Dermis blood vessel endothelial cell (primary cell): ENCODE measurements around the gene LRRC53. TPM values are rescaled to one million over a fixed set of nuclear protein-coding genes. Genes with fewer than 3 reads are reported as not detected.

Experiments
- DNase-seq: peaks from one replicate; pipeline ENCODE4 v3.0.0; 2010
- total RNA-seq: library from RNA; depleted of rRNA; stranded (reverse); fragments of >200 nt; gene quantifications from 2 replicates; pipeline ENCODE4 v1.2.3, GENCODE V29; 2014

The LRRC53 gene
- total RNA-seq = not detected in 2 replicates

DNA sequence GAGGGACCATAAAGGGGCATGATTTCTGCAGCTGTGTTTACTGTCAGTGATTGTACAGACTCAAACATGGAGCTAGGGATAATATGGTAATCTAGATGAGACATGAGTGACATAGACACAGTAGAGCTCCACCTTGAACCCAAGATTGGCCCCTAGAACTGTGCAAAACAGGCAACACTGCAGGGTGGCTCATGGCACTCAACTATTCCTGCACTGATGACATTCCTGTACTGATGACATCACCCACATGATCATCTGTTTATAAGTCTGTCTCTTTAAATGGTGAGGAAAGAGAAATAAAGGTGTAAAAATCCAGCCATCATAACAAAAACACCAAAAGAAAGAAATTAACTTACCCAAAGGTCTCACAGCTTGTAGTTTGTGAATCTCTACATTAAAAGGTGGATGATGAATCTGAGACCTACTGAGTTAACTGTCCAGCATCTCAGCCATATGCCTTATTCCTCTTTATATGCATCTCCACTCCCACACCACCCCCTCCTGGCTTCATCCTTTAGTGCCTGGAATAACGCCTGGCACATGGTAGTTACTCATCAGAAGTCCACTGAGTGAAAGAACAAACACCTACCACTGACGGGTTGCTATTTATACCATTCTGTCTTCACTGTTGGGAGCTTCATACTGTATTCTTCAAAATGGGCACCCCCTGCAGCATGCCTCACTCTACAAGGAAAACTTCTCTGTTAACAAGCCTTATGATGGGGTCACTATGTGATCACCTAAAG is at the start of gene LRRC53:
Gene LRRC53 (minus strand): TSS at position 442 of the 746 bp plus-strand sequence. CDS start 29,262 bp downstream, outside the sequence.
- no peak for DNase-seq

GRCh38 chr1:74549932-74550331 is 37.5 kb upstream of the LRRC53 start:
- DNase-seq = no peak

DNA sequence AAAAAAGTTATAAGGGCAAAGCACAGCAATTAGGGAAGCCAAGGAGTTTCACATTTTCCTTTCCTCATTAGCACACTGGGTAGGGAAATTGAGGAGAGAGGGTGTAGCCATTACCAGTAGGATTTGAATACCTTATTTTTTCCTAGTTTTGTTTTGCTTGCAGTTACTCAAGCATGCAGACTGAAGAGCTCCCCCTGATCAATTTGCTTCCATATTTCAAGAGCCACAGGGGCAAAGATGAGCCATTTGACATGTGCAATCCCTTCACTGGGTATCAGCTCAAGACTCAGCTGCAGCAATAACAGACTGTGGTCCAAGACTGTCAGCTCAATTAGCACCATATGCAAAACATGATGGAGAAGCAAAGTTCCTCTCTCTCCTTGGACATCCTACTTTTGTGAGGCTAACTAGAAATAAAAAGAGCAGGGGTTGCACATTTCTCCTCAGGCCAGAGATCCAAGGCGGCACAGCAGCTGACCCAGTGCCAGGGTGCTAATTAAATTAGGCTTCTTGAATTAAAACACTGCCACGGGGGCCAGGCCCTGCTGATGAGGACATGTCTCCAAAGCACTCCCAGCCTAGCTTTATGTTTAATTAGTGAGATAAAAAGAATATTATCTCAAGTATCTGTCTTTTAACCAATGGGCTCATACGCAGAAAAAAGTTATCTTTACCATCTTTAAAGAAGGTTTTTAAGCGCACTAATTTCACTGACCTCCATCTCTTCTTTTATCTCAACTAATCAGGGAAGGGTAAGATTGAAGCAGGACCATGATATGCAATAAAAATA is 36.7 kb upstream of the LRRC53 start:
- DNase-seq = no peak

DNA sequence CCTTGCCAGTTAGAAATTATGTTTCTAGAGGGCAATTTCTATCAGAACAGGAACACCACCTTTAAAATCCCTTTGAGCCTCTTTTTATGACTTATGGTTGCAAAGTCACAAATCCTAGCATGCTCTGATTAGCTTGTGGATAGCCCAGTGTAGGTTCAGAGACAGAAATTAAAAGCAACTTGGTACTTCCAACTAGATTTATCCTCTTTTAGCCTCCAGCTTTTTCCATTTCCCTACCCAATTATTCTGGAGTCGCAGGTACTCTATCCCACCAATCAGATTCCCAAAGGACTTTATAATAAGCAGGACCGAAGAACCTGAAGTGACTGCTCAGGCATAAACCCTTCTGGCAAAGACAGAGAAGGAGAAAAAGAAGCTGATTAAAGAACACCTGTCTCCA is 33.4 kb upstream of the LRRC53 start:
- DNase-seq = no peak

DNA sequence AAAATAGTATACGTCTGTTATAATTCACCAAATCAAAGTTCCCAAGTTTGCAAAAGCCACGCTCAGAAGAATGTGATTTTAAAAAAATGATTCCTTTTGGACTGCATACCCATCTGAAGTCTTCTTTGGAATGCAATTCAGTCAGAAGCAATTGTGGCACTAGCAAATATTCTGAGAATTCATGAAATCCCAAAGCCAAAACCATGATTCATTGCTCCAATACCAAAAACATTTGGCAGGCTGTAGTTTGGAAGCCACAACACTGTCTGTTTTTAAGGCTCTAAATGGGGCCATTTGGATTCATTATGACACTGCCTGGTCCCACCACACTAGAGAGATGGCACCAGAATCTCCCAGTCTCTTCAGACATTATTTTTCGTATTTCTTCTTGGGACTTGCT is 21.8 kb upstream of the LRRC53 start:
- no peak for DNase-seq

DNA sequence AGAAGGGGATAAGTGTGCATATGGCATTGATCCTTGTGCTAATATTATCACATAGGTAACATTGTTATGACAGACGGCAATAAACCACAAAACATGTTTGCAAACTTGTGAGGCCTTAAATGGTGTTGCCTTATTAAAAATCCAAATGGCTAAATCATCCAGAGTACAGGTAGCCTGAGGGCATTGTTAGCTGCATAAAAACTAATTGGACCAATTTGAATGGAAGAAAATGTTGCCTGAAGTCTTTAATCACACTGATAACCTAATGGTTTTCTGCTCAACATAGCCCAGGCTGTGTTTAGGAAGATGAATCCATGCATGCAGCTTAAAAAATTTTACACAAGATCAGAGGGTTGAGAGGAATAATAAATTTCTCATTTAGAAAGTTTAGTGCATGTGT is 19.4 kb upstream of the LRRC53 start:
- no peak for DNase-seq

GRCh38 chr1:74530892-74531291 is 18.5 kb upstream of the LRRC53 start:
- no peak for DNase-seq

DNA sequence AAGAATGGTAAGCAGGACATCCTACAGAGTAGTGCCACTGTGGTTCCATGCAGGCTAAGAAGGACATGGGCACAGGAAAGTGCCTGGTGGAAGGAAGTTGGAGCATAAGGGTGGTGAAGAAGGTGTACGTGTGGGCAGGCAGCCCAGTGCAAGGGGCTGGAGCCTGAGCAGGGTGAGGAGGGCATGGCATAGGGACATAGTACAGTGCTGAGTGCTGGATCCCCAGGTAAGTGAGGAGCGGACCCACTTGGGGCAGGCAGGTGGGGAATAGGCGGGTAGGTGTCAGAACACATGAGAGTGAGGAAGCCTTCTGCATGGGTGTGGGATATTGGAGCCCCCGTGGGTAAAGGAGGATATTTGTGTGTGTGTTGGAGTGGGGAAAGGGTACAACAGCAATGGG is 15.7 kb upstream of the LRRC53 start:
- no peak for DNase-seq

DNA sequence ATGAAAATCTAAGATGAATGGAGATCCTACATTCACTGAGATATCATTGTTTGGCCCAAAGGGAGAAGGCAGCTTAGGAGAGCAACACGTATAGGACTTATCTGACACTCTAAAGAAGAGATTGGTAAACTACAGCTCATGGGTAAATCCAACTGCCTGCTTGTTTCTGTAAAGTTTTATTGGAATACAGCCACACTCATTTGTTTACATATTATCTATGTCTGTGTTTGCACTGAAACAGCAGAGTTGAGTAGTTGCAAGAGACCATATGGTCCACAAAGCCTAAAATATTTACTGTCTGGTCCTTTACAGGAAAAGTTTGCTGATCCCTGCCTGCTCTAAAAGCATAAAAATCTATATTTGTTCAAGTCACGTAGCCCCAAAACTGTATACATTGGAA is 14.3 kb upstream of the LRRC53 start:
- no peak for DNase-seq

DNA sequence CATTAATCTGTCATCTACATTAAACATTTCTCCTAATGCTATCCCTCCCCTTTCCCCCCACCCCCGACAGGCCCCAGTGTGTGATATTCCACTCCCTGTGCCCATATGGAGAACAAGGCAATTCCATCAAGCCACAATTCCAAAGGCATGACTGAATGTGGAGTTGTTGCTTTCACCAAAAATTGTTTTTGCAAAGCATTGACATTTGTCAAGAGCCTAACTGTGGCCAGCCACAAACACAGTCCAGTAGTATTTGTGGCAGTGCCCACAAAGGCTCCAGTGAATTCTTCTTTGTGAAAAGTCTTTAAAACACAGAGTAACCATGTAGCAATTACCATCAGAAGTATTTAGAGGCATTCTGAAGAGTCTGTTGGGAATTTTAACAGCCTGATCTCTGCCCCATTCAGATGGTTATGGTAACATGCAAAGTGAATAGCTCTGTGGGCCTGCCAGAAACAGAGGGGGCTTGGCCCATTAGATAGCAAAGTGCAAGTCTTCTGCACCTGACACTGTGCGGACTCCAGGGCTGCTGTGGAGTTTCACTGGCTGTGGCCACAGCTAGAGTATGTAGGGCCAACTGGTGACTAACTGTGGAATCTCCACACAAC is 11.6 kb upstream of the LRRC53 start:
- no peak for DNase-seq

- no peak for DNase-seq
Measured at GRCh38 chr1:74522148-74522547, 9.7 kb upstream of the LRRC53 start.

- DNase-seq = no peak
Measured at GRCh38 chr1:74517599-74518051, 5.2 kb upstream of the LRRC53 start.

DNA sequence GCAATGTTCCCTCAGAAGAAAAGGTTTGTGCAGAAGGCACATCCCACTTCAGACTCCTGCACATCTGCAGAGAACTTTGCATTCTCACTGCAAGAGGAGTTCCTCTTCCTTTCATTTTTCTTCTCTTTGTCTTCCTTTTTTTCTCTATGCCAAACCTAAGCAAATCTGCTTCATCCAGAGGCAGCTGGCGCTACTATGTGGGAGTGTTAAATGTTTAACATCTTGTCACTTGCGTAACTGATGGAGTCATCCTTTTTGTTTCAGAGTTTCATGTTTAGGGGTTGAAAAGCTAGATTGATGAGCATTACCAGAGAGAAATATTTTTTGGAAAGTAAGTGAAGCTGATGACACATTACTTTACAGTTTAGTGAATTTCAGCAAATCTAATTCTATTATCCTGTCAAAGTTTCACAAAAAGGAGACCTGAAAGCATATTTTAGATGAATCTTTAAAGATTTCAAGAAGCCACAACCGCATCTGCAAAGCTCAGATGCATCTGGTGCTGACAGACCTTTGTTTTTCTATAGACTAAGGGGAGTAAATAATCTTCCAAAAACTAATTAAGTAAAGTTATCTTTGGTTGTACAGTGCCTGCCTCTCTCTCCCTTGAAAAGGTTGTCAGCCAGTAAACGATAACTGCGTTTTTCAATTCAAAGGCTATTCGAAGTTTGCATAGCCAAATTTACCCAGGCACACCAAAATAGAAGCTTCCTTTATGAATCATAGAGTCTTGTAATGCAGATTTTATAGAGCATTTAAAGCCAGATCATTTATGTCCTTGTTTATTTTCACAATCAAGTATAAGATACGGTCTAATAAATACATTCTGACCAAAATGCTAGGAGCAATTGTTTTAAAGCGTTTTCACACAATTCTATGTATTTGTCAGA is 1.2 kb upstream of the LRRC53 start:
- no peak for DNase-seq

DNA sequence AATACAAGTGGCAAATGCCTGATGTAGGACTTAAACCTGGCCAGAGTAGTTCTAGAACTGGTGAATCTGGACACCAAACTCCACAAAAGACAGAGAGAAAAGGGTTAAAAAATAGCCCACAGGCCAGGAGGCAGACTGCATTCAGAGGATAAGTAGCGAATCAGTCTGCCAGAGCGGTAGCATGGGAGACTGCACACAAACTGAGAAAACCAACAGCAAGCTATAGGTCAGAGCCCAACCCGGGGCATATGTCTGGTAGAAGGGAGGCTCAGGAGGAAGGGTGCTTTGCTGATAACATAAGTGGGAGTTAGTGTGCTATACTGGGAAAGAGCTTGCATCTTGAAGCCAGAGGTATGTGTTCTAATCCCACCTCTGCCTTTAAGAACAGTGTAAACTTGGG is 4.0 kb downstream of the LRRC53 start:
- DNase-seq = no peak

DNA sequence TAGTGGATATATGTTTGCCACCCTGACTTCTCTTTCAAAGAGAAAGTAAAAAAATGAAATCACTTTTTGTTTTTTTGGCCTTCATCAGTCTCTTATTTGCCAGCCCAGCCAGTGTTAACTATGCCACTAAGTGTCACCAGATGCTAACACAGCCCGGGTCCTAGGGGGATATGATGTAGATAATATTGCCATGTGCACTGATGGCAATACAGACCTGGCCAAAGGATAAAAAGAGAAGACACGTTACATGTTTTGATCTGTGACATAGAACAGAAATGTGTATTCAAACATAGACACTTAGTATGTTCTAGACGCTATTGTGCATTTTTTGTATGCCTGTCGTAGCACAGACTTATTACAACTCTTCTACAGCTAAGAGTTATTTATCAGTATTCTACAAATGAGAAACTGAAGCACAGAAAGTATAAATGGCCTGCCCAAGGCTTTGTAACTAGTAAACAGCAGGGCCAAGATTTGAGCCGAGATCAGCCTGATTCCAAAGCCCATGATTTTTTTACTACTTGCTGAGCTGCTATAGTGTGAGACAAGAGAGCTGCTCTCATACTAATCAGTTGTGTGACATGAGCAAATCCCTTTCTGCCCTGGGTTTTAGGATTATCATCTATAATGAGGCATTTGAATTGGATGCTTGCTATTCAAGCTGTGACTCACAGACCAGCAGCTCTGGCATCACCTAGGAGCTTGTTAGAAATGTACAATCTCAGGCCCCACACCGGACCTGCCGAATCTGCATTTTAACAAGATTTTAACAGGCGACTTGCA is 6.3 kb downstream of the LRRC53 start:
- no peak for DNase-seq

DNA sequence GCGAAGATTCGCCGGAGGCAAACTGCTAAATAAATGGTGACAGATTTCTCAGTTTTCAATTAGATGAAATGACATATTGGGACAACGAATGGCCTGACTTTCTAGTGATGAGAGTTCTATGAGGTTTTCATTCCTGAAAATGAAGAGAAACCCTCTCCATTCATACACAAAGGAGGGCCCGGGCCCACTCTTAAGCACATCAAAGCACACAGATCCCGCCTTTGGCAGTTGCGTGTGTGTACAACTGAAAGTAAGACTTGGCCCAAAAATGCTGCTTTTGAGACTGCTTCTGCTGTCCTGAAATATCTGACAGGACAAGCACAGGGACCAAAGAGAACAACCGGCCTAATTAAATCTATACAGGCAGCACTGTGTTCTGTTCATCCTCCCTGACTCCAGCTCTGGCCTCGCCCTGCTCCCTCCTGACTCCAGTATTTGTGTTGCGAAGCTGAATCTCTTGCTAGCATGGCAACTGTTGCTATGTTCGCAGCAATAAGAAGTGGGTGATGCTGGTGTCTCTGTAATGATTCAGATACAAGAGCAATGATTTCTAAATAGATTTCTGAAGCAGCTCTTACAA is 7.4 kb downstream of the LRRC53 start:
- no peak for DNase-seq

DNA sequence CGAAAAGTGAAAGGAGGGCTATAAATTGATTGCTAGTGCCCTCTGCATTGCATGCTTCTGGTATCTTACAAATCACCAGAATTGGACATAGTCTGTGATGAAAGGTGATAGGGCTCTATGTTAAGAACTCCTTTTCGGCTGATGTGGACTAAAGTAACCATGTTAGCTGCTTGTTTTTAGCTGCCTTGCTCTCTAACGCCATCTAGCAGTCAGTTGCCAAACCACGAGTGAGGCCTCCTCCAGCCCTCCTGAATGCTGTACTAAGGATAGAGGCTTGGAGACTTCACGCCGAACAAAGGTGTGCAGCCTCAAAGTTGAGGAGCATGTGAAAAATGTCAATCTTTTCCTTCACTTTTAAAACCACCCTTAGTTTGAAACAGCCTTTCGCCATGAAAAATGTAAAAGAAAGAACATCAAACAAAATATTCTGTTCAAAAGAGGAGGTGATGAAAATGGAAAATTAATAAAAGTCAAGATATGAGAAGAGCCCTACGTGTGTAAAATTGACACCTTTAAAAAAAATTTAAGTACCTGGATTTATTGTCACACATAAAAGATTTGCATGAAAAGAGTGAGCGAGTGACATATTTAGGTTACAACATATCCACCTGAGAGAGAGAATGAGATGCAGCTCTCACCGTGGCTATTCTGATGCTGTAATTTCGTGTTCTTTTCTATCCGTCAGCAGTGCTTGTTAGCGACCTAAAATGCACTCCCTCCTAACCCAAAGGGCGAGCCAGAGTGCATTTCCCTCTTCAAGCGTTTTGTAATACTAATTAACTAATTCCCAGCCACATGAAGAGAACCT is 8.1 kb downstream of the LRRC53 start:
- DNase-seq = peak; percentile 34

DNA sequence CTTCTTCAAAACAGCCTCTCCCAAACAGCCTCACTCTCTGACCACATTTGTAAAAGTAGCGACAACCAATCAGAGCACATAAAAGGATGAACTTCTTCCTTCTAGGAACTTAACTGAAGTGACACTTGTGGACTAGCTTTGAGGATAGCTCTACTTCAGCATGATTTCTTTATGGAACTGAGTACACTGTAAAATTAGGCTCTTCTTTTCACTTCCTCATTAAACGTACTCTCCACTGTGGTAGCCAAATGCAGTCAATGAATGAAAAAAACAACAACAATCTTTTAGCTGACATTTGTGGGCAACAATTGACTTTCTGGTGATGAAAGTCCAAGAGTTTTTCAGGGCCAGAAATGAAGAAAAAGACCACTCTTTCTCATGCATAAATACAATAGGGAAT is 9.6 kb downstream of the LRRC53 start:
- no peak for DNase-seq

GRCh38 chr1:74502432-74502831 is 10.0 kb downstream of the LRRC53 start:
- DNase-seq = peak; percentile 16

- DNase-seq = no peak
Measured at GRCh38 chr1:74498901-74499300, 13.5 kb downstream of the LRRC53 start.
